Keratinocyte (primary cell): ENCODE data around the gene OLIG1. TPM values are rescaled to one million over a fixed set of nuclear protein-coding genes. Genes with fewer than 3 reads are reported as not detected.

Experiments used
- DNase-seq: peaks from one replicate; pipeline ENCODE4 v3.0.0-alpha.2; 2011; ENCODE audit warnings: low read depth, missing footprints, low spot score
- FAIRE-seq: peaks from 2 replicates; lab custom pipeline; 2011; peaks lifted over from hg19 to GRCh38; lab: Jason Lieb, UNC
- H2AFZ ChIP-seq: 2 replicates; pipeline ENCODE4 v1.6.0; 2012; ENCODE audit warnings: low read length, control low read depth, inconsistent platforms; ENCODE audit not compliant: control insufficient read depth
- H3K27ac ChIP-seq: 2 replicates; pipeline ENCODE4 v1.5.1; 2011; ENCODE audit warnings: low read length; ENCODE audit not compliant: control insufficient read depth, insufficient read depth
- H3K27me3 ChIP-seq: 3 replicates; pipeline ENCODE4 v1.6.0; 2011; ENCODE audit warnings: low read length; ENCODE audit not compliant: control insufficient read depth, insufficient read depth; ENCODE audit errors: extremely low read depth
- H3K36me3 ChIP-seq, 2 experiments: 2 replicates in 1 of 2; 3 replicates in 1 of 2; pipeline ENCODE4 v1.5.1; 2011; ENCODE audit warnings: low read length in 2 of 2, mild to moderate bottlenecking in 1 of 2; ENCODE audit not compliant: control insufficient read depth in 2 of 2, insufficient read depth in 2 of 2; ENCODE audit errors: extremely low read depth in 1 of 2
- H3K4me1 ChIP-seq: 3 replicates; pipeline ENCODE4 v1.5.1; 2011; ENCODE audit warnings: low read length; ENCODE audit not compliant: control insufficient read depth, insufficient read depth; ENCODE audit errors: extremely low read depth
- H3K4me2 ChIP-seq: 3 replicates; pipeline ENCODE4 v1.6.0; 2011; ENCODE audit warnings: low read depth, low read length; ENCODE audit not compliant: control insufficient read depth, insufficient read depth; ENCODE audit errors: extremely low read depth
- H3K4me3 ChIP-seq, 3 experiments: fragments of 200-600 bp in 1 of 3; sonication (generic) in 1 of 3; 2 replicates in 2 of 3; 3 replicates in 1 of 3; pipeline ENCODE4 v1.5.1; 2011 to 2016; ENCODE audit warnings: low read length in 3 of 3, mild to moderate bottlenecking in 3 of 3, control low read depth in 2 of 3, inconsistent platforms in 1 of 3, low read depth in 1 of 3, mixed read lengths in 1 of 3, mixed run types in 1 of 3, moderate library complexity in 1 of 3; ENCODE audit not compliant: control insufficient read depth in 2 of 3, insufficient read depth in 2 of 3; ENCODE audit errors: extremely low read depth in 1 of 3
- H3K79me2 ChIP-seq: 2 replicates; pipeline ENCODE4 v1.6.0; 2012; ENCODE audit warnings: low read length; ENCODE audit not compliant: control insufficient read depth, insufficient read depth
- H3K9ac ChIP-seq: 3 replicates; pipeline ENCODE4 v1.6.0; 2011; ENCODE audit warnings: low read length; ENCODE audit not compliant: control insufficient read depth, insufficient read depth; ENCODE audit errors: extremely low read depth
- H3K9me1 ChIP-seq: 3 replicates; pipeline ENCODE4 v1.6.0; 2011; ENCODE audit warnings: low read length; ENCODE audit not compliant: control insufficient read depth, insufficient read depth; ENCODE audit errors: extremely low read depth
- H3K9me3 ChIP-seq: 2 replicates; pipeline ENCODE4 v1.5.1; 2012; ENCODE audit warnings: low read depth, low read length; ENCODE audit not compliant: control insufficient read depth
- H4K20me1 ChIP-seq: 3 replicates; pipeline ENCODE4 v1.6.0; 2011; ENCODE audit warnings: low read length; ENCODE audit not compliant: control insufficient read depth, insufficient read depth; ENCODE audit errors: extremely low read depth
- EZH2 ChIP-seq: IDR thresholded peaks from one replicate; pipeline ENCODE4 v1.6.1; 2012; ENCODE audit warnings: inconsistent platforms, mild to moderate bottlenecking, low read length, moderate library complexity
- dilution Hi-C: fragments of 300-500 bp; cut with MboI; formaldehyde crosslinking; loops from one replicate; pipeline ENCODE4 v1.7.0; 2020; ENCODE audit warnings: low sequenced_read_pairs; ENCODE audit not compliant: extremely low pct_ligation_motif_present
- polyA plus RNA-seq, 5 experiments: library from polyadenylated mRNA; depleted of rRNA in 3 of 5; stranded (reverse) in 3 of 5; stranded (forward) in 1 of 5; unstranded in 1 of 5; fragments of >200 nt; gene quantifications; 1 replicate in 1 of 5; 2 replicates in 3 of 5; 3 replicates in 1 of 5; pipeline versions ENCODE4 v1.2.1 to v1.2.3, GENCODE V29; 2011 to 2012; ENCODE audit warnings: missing spikeins in 2 of 5, low read depth in 1 of 5, low replicate concordance in 1 of 5
- TF ChIP-seq, protein P1 (sequence below), 3 experiments: IDR thresholded peaks in 1 of 3; conservative IDR thresholded peaks in 1 of 3; optimal IDR thresholded peaks in 1 of 3; 2 replicates in 2 of 3; 3 replicates in 1 of 3; pipeline versions ENCODE3 to v1.5.1; 2011; ENCODE audit warnings: low read length in 3 of 3, mild to moderate bottlenecking in 3 of 3, moderate library complexity in 2 of 3, control low read depth in 1 of 3, inconsistent platforms in 1 of 3; ENCODE audit not compliant: insufficient read depth in 2 of 3; ENCODE audit errors: extremely low read depth in 1 of 3

The OLIG1 gene
- polyA plus RNA-seq, 1 donor (not counting 4 experiments of a cell fraction or from before 2014, with no cell fraction given): not detected

DNA sequence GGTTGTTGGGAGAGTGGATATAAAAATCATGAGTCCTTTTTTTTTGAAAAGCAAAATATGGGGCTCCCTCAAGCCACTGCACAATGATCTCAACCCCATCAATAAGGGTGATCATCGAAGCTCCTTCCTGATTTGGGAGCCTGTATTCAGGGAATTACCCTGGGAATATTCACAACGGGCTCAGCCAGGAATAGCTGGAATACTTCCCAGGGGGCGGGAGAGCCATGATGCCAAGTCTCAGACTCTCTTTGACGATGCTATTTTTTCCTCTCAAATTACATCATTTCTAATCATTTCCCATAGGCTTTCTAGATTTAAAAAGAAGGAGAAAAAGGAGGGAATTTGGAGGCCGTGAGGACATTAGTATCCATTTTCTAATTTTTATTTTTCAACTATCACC, 18.4 kb downstream of the OLIG1 start:
- no peaks in the 10 kb centered on the region for H3K36me3 ChIP-seq
- H3K9ac ChIP-seq: no peak overlapping the region
- dilution Hi-C loops: no loop called here
- no peaks in the 10 kb centered on the region for H3K4me1 ChIP-seq
- H3K27ac ChIP-seq: no peak overlapping the region
- H3K9me1 ChIP-seq: no peaks in the 10 kb centered on the region
- H4K20me1 ChIP-seq: no peaks in the 10 kb centered on the region
- H3K9me3 ChIP-seq: no peaks in the 10 kb centered on the region
- H3K27me3 ChIP-seq: no peaks in the 10 kb centered on the region
- no peak overlapping the region for H2AFZ ChIP-seq
- H3K4me2 ChIP-seq: no peak overlapping the region
- TF ChIP-seq EZH2: no peak
- TF ChIP-seq, protein P1, sequence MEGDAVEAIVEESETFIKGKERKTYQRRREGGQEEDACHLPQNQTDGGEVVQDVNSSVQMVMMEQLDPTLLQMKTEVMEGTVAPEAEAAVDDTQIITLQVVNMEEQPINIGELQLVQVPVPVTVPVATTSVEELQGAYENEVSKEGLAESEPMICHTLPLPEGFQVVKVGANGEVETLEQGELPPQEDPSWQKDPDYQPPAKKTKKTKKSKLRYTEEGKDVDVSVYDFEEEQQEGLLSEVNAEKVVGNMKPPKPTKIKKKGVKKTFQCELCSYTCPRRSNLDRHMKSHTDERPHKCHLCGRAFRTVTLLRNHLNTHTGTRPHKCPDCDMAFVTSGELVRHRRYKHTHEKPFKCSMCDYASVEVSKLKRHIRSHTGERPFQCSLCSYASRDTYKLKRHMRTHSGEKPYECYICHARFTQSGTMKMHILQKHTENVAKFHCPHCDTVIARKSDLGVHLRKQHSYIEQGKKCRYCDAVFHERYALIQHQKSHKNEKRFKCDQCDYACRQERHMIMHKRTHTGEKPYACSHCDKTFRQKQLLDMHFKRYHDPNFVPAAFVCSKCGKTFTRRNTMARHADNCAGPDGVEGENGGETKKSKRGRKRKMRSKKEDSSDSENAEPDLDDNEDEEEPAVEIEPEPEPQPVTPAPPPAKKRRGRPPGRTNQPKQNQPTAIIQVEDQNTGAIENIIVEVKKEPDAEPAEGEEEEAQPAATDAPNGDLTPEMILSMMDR (optimal IDR thresholded peaks at IDR 0.05 in 1 of 3, IDR thresholded peaks at IDR 0.05 in 1 of 3, conservative IDR thresholded peaks at IDR 0.05 in 1 of 3; ENCODE audit: extremely low read depth in 1 of 3, insufficient read depth in 2 of 3, low read length in 3 of 3): no peak
- H3K4me3 ChIP-seq: no peak overlapping the region
- no peak for DNase-seq
- no peaks in the 10 kb centered on the region for H3K79me2 ChIP-seq
- no peak for FAIRE-seq

DNA sequence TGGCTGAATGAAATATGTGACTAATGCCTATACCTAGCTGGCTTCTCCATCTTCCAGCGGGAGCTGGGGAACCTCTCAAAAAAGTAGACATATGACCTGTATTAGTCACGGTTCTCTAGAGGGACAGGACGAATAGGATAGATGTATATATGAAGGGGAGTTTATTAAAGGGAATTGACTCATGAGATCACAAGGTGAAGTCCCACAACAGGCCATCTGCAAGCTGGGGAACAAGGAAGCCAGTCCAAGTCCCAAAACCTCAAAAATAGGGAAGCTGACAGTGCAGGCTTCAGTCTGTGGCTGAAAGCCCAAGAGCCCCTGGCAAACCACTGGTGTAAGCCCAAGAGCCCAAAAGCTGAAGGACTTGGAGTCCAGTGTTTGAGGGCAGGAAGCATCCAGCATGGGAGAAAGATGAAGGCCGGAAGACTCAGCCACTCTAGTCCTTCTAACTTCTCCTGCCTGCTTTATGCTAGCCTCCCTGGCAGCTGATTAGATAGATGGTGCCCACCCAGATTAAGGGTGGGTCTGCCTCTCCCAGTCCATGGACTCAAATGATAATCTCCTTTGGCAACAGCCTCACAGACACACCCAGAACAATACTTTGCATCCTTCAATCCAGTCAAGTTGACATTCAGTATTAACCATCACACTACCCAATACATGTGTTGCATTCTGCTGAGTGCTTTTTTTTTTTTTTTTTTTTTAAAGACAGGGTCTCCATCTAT, 19.6 kb downstream of the OLIG1 start:
- DNase-seq (no peak), FAIRE-seq (no peak)
- H3K9ac ChIP-seq: no peak overlapping the region
- H3K4me2 ChIP-seq: no peak overlapping the region
- no peaks in the 10 kb centered on the region for H3K9me1 ChIP-seq
- H3K27ac ChIP-seq: no peak overlapping the region
- dilution Hi-C loops: no loop called here
- no peaks in the 10 kb centered on the region for H3K27me3 ChIP-seq
- TF ChIP-seq, protein P1 (optimal IDR thresholded peaks at IDR 0.05 in 1 of 3, IDR thresholded peaks at IDR 0.05 in 1 of 3, conservative IDR thresholded peaks at IDR 0.05 in 1 of 3; ENCODE audit: extremely low read depth in 1 of 3, insufficient read depth in 2 of 3, low read length in 3 of 3): no peak
- TF ChIP-seq EZH2: no peak
- H3K4me3 ChIP-seq: no peak overlapping the region
- no peaks in the 10 kb centered on the region for H3K4me1 ChIP-seq
- no peaks in the 10 kb centered on the region for H3K9me3 ChIP-seq
- H3K36me3 ChIP-seq: no peaks in the 10 kb centered on the region
- H4K20me1 ChIP-seq: no peaks in the 10 kb centered on the region
- H2AFZ ChIP-seq: no peak overlapping the region
- no peaks in the 10 kb centered on the region for H3K79me2 ChIP-seq
